HS-5 (cell line): ENCODE data around the gene SNX30.

Experiments used
- DNase-seq: peaks from one replicate; pipeline ENCODE4 v3.0.0-alpha.2; 2012; ENCODE audit warnings: low read depth

SNX30 gene

DNA sequence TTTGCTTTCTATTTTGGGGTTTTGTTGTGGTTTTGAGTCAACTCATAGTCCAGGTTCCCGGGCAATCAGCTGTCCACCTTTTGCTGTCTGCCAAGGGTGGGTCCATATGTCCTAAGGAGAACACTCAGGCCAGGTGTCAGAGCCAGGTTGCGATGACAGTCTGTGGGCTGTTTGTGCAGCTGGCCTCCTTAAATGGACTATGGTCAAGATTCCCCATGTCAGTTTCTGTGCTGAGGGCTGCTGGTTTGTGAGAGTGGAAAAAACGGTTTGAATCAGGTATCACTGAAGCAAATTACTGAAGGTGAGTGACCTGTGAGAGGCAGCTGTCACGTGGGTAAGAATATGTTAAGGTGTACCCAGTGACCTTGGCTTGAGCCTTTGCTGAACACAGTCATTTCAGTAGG, 33.0 kb downstream of the SNX30 start:
- no peak for DNase-seq

DNA sequence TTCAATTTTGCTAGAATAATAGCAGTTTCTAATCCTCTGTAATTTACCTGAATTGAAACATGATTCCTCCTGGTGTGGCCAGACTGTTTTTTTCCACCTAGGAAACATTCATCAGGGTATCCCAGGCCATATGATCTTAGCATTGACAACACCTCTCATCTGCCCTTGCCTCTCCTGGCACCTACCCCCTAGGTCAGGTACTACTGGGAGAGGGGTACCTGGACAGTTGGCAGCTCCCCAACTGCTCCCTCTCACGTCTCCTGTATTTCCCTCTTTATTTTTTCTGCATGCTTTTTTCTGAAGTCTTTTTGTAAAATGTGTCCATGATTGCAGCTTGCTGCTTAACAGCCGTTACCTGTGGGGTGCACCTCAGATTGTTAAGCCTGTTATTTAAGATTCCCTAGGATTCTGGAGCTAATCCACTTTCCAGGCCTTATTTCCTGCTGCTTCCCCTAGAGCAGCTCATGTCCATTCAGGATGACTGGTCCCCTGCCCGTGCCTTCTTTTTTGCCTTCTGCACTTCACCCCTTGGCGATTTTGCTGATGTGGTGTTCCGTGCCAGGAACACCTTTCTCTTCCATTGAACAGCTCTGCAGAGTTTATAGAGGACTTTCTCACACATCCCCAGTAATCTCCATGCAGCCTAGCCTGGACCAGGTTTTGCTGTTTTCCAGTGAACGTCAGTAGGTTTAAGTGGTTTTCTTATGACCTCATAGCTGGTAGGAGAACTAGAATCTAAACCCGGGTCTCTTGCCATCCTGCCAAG, 33.6 kb downstream of the SNX30 start:
- no peak for DNase-seq

DNA sequence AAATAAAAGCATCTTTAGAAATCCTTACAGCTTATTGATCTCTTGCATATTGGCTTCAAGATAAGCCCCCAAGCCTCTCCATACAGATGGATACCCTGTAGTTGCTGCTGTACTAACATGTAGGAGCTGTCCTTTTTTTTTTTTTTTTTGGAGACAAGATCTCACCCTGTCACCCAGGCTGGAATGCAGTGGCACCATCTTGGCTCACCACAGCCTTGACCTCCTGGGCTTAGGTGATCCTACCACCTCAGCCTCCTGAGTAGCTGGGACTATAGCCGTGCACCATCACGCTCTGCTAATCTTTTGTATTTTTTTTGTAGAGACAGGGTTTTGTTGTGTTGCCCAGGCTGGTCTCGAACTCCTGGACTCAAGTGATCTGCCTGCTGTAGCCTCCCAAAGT, 35.4 kb downstream of the SNX30 start:
- no peak for DNase-seq

DNA sequence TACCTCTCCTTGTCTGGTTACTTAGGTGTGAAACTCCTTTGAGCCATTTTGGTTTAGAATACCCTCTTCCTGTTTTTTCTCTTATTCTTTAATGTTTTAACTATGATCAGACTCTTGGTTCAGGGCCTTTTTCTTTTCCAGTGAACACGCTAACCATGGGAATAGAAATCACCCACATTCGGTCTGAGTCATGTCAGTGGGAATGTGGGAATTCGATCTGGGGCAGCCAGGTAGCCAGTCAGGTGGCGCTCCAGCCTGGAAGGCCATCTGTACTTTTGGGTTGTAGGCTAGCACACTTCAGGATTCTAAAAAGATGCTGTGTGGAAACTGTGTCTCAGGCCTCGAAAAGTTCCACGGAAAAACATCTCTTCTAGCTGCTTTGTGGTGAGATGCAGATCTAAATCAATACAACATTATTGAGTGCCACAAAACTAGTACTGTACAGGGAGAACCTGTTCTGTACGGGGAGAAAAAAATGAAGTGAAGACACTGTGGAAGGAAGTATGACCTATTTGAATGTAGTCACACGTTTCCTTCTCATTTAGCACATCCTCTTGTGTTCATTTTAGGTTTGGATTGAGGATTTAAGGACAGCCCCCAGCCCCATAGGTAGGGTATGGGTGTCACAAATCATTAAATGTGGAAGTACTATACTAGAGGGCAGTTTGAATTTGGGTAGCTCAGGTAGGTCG, 36.4 kb downstream of the SNX30 start:
- no peak for DNase-seq

DNA sequence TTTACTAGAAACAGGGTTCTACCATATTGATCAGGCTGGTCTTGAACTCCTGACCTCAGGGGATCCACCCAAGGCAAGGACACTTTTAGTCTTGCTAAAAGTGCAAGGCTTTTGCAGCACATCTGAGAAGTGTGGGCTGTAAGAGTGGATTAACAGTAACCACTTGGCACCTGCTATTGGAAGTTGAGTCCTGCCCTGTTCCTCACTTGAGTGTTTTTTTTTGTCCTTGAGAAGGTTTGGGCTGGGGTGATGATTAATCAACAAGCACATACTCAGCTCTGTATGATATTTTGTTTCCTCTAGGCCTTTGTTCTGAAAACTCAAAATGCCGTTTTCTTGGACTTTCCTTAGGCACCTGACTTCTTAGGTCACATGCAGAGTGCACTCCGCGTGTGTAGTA, 37.4 kb downstream of the SNX30 start:
- DNase-seq = no peak

DNA sequence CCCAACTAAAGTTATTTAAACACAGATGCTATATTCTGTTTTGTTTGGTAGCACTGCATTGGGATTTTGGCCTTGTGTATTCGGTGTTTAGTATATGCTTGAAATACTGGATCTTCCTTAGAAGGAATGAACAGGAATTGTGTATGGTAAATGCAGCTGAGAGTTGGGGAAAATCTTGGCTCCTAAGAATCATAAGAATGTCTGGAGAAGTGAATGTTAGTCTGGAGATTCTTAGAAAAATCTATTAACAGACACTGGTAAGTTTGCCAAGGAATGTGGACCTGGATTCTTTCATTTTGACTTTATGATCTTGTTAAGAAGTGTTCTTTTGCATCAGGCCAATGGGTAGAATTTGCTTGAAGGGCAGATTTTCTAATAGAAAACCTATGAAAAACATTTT, 38.9 kb downstream of the SNX30 start:
- no peak for DNase-seq

DNA sequence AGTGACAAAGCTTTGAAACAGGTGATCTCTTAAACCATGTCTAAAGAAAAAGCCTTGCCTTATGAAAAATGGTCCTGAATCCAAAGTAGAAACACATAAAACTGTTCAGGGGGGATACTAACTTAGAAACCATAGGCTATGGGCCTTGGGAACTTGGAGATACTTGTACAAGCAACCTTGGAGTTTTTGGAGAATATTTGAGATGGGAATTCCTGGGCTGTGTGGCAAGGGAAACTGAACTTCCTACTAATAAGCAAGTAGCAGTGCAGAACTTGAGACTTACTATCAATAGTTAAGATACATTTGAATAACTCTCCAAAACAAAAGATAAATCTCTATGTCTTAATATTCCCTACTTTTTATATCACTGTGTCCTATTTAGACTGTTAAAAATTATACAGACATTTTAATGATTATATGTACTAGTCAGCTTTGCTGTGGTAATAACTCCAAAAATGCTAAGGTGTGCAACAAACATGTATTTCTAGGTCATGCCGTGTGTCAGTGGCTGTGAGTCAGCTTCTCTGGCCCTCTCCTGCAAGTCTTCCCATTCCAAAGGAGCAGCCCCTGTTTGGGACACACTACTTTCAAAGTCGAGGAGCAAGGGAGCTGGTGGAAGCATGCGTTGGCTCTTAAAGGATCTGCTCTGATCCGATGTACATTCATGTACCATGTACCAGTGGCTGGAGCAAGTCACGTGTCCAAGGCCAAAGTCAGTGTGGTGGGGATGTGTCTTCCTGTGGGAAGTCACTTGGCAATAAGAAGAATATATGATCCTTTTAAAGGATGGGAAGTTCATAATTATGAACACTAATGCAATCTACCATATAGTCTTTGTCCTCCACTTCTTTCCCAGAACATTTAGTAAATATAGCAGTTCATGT, 39.6 kb downstream of the SNX30 start:
- no peak for DNase-seq

DNA sequence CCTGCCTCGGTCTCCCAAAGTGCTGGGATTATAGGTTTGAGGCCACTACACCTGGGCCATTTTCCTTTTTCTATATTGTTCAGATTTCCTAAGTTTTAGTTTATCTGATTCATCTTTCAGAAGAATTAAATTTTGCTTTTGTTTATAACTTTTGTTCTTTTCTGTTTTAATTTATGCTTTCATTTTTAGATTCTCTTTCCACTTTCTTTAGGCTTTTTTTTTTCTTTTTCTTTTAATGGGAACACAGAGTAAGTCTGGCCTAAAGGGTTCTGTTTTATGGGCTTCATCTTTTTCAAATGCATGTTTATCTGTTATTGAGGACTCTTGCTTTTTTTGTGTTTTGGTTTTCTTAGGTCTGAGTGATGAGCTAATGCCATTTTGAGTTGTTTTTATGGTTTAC, 42.1 kb downstream of the SNX30 start:
- DNase-seq = no peak

DNA sequence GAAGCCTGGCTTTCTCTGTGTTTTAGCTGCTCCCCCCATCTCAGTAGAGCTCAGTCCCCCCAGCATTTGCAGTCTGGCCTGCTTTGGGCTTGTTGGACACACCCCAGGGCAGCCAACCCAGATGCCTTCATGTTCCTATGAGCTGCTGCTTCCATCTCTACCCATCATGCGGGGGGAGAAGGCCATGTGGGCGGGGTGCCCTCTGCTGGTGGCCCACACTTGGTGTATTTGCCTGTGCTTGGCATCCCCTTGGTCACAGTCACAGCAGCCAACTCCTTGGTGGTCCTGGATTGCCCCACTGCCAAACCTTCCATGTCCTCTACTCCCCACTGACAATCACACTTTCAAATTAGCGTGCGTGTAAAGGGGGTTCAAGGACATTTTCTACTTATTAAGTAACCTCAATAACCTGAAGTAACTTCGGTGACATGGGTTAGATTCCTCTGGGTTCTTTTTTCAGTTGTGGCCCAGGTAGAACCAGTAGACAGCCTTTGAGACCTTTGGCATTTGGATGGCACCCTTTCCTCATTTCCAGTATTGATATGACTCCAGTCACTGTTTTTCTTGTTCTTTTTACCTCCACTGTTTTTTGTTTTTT, 42.8 kb downstream of the SNX30 start:
- peak; percentile 31 for DNase-seq

DNA sequence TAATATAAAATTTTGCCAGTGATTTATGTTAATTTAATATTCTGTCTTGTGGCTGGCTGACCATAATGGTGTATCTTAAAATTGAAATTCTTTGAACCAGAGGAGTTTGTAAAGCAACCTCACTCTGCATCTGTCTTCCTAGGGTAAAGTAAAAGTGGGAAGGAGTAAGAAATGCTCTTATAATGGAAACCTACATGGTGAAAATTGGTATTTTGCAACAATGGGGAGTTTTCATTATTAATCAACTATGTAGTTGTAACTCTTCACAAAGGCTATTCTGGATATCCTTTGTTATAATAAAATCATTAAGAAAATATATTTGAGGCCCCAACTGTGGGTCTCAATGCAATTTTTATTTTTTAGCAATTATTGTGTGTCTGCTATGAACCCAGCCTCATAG, 44.2 kb downstream of the SNX30 start:
- DNase-seq = no peak

DNA sequence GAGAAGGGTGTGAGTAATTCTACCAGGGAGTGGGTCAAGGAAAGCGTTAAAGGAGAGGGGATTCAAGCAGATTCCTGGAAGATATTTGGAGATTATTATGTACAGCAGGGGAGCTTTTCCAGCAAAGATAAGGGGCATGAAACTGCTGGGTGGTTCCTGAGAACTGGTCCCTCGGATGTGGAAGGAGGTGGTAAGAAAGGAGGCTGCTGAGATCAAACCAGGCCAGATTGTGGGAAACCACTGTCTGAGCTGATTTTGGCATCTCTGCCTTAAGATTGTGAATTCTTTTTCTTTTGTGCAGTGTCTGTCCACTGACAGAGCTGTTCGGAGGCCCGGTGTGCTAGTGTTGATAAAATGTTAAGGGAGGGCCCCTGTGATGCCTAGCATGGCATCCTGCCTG, 45.4 kb downstream of the SNX30 start:
- no peak for DNase-seq

DNA sequence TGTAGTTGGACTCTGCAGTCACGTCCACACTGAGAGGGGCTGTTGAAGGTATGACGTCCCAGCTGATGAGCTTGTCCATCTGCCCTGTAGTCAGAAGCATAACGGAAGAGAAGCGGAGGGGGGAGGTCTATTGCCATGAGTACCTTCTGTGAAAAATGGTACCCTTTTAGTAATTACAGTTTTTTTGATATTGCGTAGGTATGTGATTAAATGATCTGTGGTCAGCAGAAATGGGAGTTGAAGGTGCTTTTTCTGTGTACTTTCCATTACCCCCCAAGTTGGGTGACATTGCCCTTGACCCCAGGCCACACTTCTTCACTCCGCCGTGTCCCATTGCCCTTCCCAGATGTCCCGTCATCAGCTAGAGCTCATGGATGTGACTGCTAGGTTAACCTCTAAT, 45.9 kb downstream of the SNX30 start:
- no peak for DNase-seq

DNA sequence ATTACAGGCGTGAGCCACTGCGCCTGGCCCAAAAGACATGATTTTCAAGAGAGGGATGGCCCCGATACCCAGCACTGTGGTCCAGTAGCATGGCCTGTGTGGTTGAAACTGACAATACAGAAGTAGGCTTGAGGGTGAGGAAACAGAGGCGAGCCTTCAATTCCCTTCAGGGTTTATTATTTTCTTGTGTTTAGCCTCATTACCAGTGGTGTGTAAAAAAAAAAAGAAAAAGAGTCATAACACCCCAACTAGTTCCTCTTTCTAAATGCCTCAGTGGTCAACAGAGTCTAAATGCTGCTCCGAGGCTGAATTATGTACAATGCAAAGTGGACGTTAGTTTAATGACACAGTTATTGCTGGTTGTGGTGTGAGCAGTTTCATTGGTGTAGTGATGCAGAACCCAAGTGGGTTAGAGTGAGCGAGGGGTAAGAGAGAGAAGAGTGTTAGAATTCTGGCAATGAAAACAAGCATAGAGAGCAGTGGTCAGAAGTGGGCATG, 58.8 kb downstream of the SNX30 start:
- no peak for DNase-seq

DNA sequence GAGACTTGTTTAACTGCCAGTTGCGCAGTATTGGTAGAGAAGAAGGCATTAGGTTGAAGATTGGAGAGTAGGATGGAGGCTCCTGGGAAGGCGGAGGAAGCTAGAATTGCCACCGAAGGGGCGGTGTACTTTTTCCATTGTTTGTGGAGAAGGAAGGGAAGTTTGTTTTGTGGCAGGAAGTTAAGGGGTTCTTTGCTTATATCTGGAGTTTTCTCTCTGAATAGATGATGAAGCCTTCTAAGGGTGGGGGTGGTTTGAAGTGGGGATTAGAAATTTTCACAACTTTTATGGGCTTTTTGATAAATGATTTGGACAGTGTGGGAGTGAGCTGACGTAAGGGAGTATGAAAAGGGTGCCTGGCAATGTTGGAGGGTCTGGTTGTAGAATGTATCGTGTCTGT, 59.3 kb downstream of the SNX30 start:
- no peak for DNase-seq

DNA sequence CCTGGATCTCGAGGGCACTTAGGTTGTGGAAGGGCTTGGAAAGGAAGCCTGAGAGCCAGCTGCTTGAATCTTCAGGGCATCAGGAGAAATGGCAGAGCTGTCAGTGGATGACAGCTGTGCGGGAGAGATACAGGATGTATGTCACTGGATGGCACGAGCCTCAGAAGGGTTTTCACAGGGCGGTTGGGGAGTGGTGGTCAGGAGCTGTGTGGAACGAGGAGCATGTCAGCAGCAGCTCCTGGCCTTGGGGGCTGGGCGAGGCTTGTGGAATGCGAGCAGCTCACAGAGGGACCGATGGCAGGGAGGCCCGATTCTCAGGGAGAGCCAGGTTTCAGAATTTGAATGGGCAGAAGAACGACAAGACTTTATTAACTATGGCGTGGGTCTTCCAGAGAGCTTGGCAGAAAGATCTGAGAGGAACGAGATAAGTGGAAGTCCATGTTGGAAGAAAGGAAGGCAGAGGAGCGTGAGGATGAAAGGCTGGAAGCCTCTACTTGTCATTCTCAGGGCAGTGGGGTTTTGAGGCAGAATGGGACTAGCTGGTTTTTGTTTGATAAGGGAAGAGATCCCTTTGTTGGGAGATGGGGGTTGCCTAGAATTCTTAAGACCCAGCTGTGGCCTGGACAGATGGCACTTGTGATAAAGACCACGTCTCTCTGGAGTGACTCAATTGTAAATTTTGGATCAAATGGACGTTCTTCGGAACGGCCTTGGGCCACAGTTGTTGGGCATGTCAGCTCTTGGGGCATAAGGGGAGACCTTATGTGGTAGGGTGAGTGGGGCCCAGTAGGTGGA, 60.3 kb downstream of the SNX30 start:
- no peak for DNase-seq

DNA sequence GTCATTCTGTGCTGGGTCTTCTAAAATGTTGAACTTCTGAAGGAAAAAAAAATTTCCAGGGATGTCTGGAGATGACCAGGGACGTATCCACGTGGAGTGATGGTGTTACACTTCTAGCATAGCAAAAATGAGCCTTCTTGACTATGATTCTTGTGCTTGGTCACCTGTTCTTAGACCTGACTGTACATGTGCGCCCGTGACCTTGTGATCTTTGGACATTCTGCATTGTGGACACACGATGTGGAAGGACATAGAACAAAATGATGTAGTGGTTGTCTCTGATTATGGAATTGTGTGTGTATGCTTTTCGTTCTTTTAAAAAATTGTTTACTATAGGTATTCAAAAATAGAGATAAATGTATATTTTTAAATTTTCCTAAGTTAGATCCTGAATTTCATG, 61.0 kb downstream of the SNX30 start:
- no peak for DNase-seq

DNA sequence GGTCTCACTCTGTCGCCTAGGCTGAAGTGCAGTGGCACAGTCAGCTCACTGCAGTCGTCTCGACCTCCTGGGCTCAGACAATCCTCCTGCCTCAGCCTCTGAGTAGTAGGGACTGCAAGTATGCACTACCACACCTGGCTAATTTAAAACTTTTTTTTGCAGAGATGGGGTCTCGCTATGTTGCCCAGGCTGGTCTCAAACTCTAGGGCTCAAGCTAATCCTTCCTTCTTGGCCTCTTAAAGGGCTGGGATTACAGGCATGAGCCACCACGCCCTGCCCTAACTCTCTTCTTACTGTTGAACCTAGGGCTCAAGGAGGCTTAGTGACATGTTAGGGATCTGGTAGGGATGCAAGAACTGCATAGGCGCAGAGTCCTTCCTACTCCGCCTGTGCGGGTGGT, 65.3 kb downstream of the SNX30 start:
- DNase-seq = no peak

DNA sequence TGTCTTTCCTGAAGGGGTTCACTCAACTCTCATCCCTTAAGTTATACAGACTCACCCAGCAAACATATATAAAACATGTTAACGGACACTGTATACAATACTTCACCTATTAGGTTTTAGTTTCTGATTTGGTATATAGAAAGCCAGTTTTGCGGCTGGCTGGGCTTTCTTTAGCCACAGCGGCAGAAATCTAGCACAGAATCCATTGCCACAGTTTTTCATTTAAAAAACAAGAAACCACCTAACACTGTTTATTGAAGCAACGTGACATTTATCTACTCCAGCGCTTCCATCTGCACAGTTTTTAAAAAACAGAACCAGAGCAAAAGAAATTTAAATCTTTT, 67.3 kb downstream of the SNX30 start:
- DNase-seq = no peak

DNA sequence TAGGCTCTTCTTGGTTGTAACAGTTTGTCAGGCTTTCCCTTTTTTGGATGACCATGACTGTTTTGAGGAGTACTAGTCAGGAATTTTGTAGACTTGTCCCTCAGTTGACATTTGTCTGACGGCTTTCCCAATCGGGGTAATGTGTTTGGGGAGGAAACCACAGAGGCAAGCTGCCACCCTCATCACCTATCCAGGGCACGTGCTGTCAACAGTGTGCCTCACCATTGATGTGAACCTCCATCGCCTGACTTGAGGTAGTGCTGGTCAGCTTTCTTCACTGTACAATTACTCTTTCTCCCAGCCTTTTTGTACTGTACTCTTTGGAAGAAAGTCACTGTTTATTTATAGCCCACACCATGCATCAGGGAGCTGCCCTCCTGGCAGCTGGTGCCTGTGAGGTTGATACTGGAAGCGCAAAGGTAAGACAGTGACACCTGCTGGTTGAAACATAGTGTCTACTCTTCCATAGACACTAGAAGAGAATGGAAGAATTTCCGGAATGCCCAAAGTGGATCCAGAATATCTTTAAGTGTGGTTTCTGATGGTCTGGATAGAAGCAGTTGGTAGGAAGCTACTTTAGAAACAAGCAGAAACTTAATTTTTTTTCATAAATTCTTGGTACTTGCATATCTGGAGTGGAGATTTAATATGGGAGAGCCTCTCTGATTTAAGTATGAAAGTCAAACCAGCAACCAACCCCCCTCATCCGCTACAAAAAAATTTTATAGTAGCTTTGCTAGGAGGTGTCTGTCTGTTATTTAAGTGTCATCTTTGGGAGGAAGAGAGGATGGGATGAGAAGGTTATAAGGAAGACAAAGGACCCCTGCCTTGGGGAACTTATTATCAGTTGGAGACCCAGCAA, 69.3 kb downstream of the SNX30 start:
- DNase-seq = peak; percentile 11

DNA sequence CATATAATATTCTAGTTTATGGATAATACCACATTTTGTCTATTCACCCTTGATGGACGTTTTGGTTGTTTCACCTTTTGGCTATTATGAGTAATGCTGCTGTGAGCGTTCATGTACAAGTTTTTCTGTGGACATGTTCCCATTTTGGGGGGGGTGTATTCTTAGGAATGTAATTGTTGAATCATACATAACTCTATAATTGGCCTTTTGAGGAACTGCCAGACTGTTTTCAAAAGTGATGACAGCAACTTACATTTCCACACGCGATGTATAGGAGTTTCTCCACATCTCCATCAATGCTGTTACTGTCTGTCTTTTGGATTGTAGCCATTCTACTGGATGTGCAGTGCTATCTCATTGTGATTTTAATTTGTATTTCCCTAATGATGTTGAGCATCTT, 70.3 kb downstream of the SNX30 start:
- DNase-seq = peak; percentile 76

DNA sequence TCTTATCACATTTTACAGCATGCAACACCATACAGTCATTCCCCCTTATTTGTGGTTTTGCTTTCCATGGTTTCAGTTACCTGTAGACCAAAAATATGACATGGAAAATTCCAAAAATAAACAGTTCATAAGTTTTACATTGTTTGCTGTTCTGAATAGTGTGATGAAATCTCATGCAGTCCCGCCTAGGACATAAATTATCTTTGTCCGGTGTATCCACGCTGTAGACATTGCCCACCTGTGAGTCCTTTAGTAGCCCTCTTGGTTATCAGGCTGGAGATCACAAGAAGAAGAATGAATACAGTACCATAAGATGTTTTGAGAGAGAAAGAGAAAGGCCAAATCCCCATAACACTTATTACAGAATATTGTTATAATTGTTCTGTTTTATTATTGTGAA, 72.1 kb downstream of the SNX30 start:
- DNase-seq = no peak
